NCI-H510A (cell line): ENCODE results near the gene CENPK.
"Not testable (repeated sequence)": the region's sequence is repeated elsewhere in the genome, so short reads cannot be mapped to it uniquely, and the experiment has no call there.

Experiments used
- DNase-seq: peaks from one replicate; lab custom pipeline; 2025; lab: John Stamatoyannopoulos, UW

Gene CENPK

GRCh38 chr5:65506961-65507360, 56.0 kb downstream of the CENPK start:
- no peak for DNase-seq

DNA sequence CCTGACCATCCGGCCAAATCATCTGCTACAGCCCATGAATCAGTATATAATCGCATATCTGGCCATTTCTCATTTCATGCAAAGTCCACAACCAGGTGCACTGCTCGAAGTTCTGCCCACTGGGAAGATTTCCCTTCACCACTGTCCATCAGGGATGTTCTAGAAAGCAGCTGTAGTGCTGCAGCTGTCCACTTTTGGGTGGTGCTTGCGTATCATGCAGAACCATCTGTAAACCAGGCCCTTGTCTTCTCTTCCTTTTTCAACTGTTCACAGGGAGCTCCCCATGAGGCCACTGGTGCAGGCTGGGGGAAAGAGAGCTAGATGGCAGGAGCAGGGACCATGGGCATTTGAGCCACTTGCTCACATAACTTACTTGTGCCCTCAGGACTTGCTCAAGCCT, 73.8 kb downstream of the CENPK start:
- DNase-seq = no peak

GRCh38 chr5:65488038-65488687, 74.8 kb downstream of the CENPK start:
- not testable (repeated sequence) for DNase-seq

GRCh38 chr5:65486803-65487202, 76.2 kb downstream of the CENPK start:
- not testable (repeated sequence) for DNase-seq

DNA sequence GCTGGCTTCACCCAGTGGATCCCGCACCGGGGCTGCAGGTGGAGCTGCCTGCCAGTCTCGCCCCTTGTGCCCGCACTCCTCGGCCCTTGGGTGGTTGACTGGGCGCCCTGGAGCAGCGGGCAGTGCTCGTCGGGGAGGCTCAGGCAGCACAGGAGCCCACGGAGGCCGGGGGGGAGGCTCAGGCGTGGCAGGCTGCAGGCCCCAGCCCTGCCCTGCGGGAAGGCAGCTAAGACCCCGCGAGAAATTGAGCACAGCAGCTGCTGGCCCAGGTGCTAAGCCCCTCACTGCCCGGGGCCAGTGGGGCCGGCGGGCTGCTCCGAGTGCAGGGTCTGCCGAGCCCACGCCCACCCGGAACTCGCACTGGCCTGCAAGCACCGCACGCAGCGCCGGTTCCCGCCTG, 77.6 kb downstream of the CENPK start:
- DNase-seq = no peak

DNA sequence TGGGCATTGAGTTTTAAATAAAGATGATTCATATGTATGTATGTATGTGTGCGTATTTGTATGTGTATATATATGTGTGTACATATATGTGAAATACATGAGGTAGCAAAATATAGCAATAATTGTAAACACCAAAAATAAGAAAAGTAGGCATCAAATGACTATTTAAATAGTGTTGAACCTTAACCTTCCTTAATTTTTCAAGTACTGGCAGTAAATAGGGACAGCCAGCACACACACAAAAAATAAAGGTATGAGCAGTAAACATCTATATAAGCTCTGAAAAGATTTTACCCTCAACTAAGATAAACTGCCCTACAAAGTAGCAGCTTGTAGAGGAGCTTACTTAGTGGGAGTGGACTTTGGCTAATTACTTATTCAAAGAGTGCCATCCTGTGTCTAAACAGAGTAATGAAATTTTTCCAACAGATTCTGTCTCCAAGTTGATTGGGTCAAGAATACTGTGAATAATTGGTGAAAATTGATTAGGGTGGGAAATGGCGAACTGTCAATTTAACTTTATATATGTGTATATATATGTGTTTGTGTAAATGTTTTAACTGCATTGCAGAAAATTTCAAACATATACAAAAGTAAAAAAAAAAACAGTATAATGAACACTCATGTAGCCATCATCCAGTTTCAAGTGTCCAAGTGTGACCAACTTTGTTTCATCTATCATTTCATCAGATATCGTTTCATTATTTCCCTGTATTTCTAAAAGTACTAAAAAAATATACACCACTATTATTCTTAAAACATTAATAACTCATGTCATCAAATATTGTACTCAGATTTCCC, 79.2 kb downstream of the CENPK start:
- DNase-seq = no peak

DNA sequence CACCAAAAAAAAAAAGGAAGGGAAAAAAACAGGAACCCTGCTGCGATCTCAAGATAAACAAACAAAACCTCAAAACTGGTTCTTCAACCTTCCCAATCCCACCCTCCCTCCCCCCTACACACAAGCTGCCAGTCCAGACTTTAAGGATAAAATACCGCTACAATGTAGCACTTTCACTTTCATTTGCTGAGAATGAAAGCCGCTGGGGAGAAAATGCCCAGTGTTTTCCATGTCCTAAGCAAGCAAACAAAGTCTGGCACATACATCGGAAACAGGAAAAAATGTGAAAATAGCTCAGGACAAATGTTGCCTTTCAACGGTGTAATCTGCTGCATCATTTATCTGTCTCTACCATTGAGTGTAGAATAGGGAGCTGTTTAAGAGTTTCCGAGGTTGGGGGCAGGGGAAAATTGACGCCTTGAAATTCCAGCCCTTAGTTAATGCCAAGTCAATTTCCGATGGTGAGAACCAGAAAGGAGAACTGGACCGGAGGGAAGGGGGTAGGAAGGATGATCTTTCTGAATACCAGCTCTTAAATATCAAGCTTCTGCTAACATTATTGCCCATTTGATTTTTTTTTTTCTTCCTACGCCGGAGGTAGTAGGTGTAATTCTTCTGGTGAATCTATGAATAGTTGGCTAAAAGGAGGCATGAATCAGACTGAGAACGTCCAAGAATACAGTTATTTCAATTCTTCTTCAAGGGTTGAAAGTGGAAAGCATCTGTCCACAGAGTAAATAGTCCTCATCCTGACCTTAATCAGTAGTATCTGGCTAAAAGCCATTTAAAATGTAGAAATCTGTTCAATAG, 80.0 kb downstream of the CENPK start:
- DNase-seq = no peak

GRCh38 chr5:65482296-65482735, 80.7 kb downstream of the CENPK start:
- DNase-seq = no peak

GRCh38 chr5:65481635-65482295, 81.2 kb downstream of the CENPK start, which contains the start of gene ADAMTS6:
ADAMTS6 (minus strand) TSS chr5:65481920; CDS start chr5:65473673, 8,247 bp downstream.
- no peak for DNase-seq

GRCh38 chr5:65481171-65481581, 81.8 kb downstream of the CENPK start:
- DNase-seq = no peak

- DNase-seq = no peak
Observed at GRCh38 chr5:65480306-65480865, 82.6 kb downstream of the CENPK start.

DNA sequence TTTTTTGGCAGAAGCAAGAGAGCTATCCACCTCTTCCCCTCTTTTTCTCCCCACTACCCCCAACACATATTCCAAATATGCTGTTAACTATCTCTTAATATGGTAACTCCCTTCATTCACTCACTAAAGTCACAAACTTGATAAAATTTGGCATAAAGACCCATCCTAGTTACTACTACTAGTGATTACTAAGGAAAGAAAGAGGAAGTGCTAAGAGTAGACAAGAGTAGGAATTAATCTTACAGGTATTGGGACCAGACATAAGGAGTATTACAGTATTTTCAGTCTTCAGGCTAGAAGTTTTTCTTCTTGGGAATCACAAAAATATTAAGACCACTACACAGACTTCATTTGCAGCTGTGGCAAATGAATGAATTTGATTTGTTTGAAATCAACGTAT, 83.4 kb downstream of the CENPK start:
- no peak for DNase-seq

DNA sequence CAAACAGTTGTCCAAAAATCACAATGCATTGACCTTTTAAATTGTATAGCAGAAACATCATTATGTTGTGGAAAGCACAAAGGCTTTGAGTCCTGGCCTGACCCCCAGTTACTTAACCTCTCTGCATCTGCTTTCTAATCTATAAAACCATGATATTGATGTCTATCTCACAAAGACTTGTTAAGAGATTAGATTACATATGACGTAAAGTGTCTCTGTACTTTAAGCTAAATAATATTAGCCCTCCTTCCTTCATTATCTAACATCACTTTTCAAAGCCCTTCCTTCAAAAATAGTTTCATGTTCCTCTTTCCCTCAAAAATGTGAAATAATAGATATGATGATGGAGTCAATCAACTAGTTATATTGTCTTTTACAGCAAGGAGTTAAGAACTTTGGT, 84.6 kb downstream of the CENPK start:
- no peak for DNase-seq

GRCh38 chr5:65475895-65476294, 87.1 kb downstream of the CENPK start:
- no peak for DNase-seq

DNA sequence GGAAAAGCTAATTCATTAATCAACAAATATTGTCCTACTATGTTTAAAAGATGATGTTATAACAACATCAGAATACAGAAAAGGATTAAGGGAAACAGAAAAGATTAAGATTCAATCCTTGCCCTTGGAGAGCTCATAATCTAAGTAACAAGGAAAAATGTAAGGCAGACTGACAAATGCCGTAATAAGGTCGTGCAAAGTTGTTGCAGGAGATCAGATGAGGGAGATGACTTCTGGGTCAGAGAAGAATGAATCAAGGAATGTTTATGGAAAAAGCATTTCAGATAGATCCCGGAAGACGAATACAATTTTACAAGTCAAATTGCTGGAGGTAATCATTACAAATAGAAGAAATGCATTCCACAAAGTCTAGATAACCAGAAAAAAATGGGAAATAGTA, 87.6 kb downstream of the CENPK start:
- DNase-seq = no peak

DNA sequence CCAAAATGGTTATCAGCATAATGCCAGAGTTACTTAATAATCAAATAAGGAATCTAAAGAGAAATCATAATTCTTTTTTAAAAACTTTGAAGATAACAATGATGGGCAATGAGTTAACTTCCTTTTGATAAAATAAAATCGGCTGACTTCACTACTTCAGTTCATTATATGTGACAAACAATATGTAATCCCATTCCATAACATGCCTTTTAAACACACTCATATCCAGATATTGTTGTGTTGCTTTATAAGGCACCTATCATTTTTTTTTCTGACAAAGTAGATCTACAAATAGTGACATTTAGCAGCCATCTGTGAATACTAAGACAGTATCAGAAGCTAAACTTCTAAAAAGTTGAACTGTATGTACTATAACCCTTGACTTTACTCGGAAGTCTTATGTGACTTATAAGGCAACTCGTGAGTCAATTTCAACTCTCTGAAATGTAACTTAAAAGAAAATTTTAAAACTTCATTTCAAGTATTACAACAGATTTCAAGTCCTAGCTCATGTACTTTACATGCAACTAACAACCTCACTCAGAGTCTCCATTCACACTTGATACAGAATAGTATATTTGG, 88.7 kb downstream of the CENPK start:
- no peak for DNase-seq

DNA sequence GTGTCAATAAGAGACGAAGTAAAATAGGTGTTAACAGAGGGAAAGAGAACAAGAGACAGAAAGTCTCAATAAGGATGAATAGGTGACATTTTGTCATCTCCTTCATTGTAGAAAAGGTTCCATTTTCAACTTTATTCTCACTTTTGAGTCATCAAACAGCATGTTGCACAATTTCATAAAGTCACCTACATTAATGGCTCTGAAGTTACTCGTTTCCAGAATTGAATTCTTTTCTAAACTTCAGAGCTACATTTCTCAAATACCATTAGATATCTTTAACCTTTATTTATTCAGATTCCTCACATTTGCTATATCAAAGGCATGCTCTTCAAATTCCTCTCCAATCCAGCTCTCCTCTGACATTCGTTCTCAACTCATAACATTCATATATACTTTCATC, 94.3 kb downstream of the CENPK start:
- DNase-seq = no peak
